Head of caudate nucleus (tissue), 42 donors: ENCODE results near the gene DCUN1D3.
A peak's percentile ranks its signal among the peaks of the same experiment; 100 is the strongest.
"Not testable (repeated sequence)": the region's sequence is repeated elsewhere in the genome, so short reads cannot be mapped to it uniquely, and the experiment has no call there.

Source experiments
- DNase-seq, 42 donors: peaks; one replicate each; pipeline versions ENCODE4 v3.0.0 to v3.0.0-alpha.2; 2020 to 2021; ENCODE audit warnings: mixed read lengths in 7 of 42
- intact Hi-C: fragments of 100-400 bp; cut with DNase I; formaldehyde crosslinking; loops from one replicate; pipeline ENCODE4 v1.15.0; 2022

DCUN1D3 gene

GRCh38 chr16:20870122-20870820 is 29.9 kb downstream of the DCUN1D3 start:
- DNase-seq = no peak

GRCh38 chr16:20868890-20869289 is 31.3 kb downstream of the DCUN1D3 start:
- DNase-seq = peak; percentile 48 to 94 (median 84)
- intact Hi-C loops = no loop called here

More at GRCh38 chr16:20870122-20870820, 29.9 kb downstream of the DCUN1D3 start:
- intact Hi-C loops = no loop called here

- DNase-seq = no peak
- intact Hi-C loops = no loop called here
These were observed 32.6 kb downstream of the DCUN1D3 start for GRCh38 chr16:20867585-20867984.

- no peak for DNase-seq
- intact Hi-C loops = no loop called here
These were observed 33.4 kb downstream of the DCUN1D3 start for GRCh38 chr16:20866801-20867200.

GRCh38 chr16:20866145-20866772 is 33.9 kb downstream of the DCUN1D3 start:
- intact Hi-C loops = no loop called here
- peak in 5 of 42 donors; percentile 5 to 56 (median 21) for DNase-seq

- no peak for DNase-seq
- intact Hi-C loops = no loop called here
These were observed 34.6 kb downstream of the DCUN1D3 start for GRCh38 chr16:20865420-20866131.

- intact Hi-C loops, DNase-seq: not testable (repeated sequence)
These were observed 35.8 kb downstream of the DCUN1D3 start for GRCh38 chr16:20864376-20864775.

- no peak for DNase-seq
- intact Hi-C loops = no loop called here
These were observed 37.8 kb downstream of the DCUN1D3 start for GRCh38 chr16:20862162-20862960.

GRCh38 chr16:20860995-20861394 is 39.2 kb downstream of the DCUN1D3 start:
- DNase-seq, intact Hi-C loops: not testable (repeated sequence)

GRCh38 chr16:20860361-20860760 is 39.8 kb downstream of the DCUN1D3 start:
- intact Hi-C loops = no loop called here
- no peak for DNase-seq

- DNase-seq = peak in 9 of 42 donors; percentile 12 to 53 (median 35)
- intact Hi-C loops = no loop called here
These were observed 40.5 kb downstream of the DCUN1D3 start for GRCh38 chr16:20859699-20860098.

GRCh38 chr16:20859229-20859628 is 40.9 kb downstream of the DCUN1D3 start:
- intact Hi-C loops = no loop called here
- DNase-seq = no peak

GRCh38 chr16:20857281-20857680 is 42.9 kb downstream of the DCUN1D3 start:
- DNase-seq = no peak
- intact Hi-C loops = no loop called here

GRCh38 chr16:20854963-20855362 is 45.2 kb downstream of the DCUN1D3 start:
- intact Hi-C loops = no loop called here
- DNase-seq = no peak

- DNase-seq = no peak
- intact Hi-C loops = no loop called here
These were observed 46.1 kb downstream of the DCUN1D3 start for GRCh38 chr16:20853981-20854620.

- intact Hi-C loops = no loop called here
- no peak for DNase-seq
These were observed 47.0 kb downstream of the DCUN1D3 start for GRCh38 chr16:20853143-20853542.

- DNase-seq = peak in 35 of 42 donors; percentile 2 to 72 (median 46)
These were observed 48.6 kb downstream of the DCUN1D3 start for GRCh38 chr16:20851601-20852000.

GRCh38 chr16:20850981-20851380 is 49.2 kb downstream of the DCUN1D3 start:
- DNase-seq = no peak
- intact Hi-C loops = loop anchor here (2.0 kb wide), 1 partner anchor 234 kb away; no protein-coding TSS in a partner anchor

More at GRCh38 chr16:20851601-20852000, 48.6 kb downstream of the DCUN1D3 start:
- intact Hi-C loops = loop anchor here (2.0 kb wide), 1 partner anchor 233 kb away; no protein-coding TSS in a partner anchor
